Bronchial epithelial cell (primary cell): ENCODE measurements around the gene SETBP1. TPM values are rescaled to one million over a fixed set of nuclear protein-coding genes. Genes with fewer than 3 reads are reported as not detected.

Experiments used
- DNase-seq: peaks from one replicate; pipeline ENCODE4 v3.0.0-alpha.2; 2010; ENCODE audit warnings: low read depth
- FAIRE-seq: peaks from 2 replicates; lab custom pipeline; 2011; peaks lifted over from hg19 to GRCh38; lab: Jason Lieb, UNC
- H3K27me3 ChIP-seq: 2 replicates; pipeline ENCODE4 v1.5.1; 2011; ENCODE audit warnings: low read length; ENCODE audit not compliant: control insufficient read depth, insufficient read depth
- H3K36me3 ChIP-seq: 2 replicates; pipeline ENCODE4 v1.5.1; 2011; ENCODE audit warnings: low read length; ENCODE audit not compliant: control insufficient read depth, insufficient read depth
- H3K4me3 ChIP-seq: 2 replicates; pipeline ENCODE4 v1.5.1; 2011; ENCODE audit warnings: mild to moderate bottlenecking, low read depth, low read length, control low read depth
- total RNA-seq: library from RNA; depleted of rRNA; stranded (reverse); fragments of >200 nt; gene quantifications from 2 replicates; pipeline ENCODE4 v1.2.1, GENCODE V29; 2014
- TF ChIP-seq, protein P1 (sequence below): IDR thresholded peaks from 2 replicates; pipeline ENCODE4 v1.5.1; 2011; ENCODE audit warnings: mild to moderate bottlenecking, moderate library complexity, low read length, control low read depth, inconsistent platforms; ENCODE audit not compliant: insufficient read depth, severe bottlenecking

SETBP1 gene
- total RNA-seq, 1 donor from 2014 or later: 1.8 TPM

DNA sequence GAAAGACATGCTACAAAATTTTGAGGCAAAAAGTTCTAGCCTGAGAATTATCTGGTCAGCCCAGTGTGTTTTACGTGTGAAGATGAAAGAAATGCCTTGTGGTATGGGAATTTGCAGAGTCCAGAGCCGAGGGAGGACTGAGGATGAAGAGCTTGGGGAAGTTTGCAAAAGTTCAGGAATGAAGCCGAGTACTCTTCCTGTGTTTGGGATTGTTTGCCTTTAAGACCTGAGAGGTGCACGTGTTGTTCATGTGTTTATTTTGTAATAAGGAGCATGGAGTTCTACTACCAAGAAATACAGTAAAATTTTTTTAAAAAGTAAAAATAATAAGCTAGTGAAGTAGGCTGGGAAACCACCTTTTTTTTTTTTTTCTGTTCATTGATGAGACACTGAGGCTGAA, 14.8 kb downstream of the SETBP1 start:
- no peaks in the 10 kb centered on the region for H3K27me3 ChIP-seq
- TF ChIP-seq, protein P1, sequence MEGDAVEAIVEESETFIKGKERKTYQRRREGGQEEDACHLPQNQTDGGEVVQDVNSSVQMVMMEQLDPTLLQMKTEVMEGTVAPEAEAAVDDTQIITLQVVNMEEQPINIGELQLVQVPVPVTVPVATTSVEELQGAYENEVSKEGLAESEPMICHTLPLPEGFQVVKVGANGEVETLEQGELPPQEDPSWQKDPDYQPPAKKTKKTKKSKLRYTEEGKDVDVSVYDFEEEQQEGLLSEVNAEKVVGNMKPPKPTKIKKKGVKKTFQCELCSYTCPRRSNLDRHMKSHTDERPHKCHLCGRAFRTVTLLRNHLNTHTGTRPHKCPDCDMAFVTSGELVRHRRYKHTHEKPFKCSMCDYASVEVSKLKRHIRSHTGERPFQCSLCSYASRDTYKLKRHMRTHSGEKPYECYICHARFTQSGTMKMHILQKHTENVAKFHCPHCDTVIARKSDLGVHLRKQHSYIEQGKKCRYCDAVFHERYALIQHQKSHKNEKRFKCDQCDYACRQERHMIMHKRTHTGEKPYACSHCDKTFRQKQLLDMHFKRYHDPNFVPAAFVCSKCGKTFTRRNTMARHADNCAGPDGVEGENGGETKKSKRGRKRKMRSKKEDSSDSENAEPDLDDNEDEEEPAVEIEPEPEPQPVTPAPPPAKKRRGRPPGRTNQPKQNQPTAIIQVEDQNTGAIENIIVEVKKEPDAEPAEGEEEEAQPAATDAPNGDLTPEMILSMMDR: no peak
- no peak for FAIRE-seq
- no peak overlapping the region for H3K4me3 ChIP-seq
- H3K36me3 ChIP-seq: no peaks in the 10 kb centered on the region
- DNase-seq: no peak

DNA sequence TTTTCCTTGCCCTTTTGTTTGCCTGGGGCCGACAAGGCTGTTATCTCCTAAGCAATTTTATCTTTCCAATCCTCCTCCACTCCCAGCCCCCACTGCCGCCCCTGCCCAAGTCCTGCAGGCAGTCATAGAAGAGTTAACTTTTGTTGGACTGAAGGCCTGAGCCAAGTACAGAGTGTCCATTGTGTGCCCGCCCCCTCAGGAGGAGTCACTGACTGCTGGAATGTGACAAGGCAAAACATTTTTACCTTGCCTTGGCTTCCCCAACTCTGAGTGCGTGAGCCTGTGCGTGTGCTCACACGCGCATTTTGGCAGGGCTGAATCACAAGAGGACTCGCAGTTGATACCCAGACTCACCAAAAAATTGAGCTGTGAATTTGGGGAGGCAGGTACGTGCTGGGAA, 16.2 kb downstream of the SETBP1 start:
- FAIRE-seq (no peak), DNase-seq (peak; percentile 77)
- H3K4me3 ChIP-seq: no peak overlapping the region
- H3K36me3 ChIP-seq: no peaks in the 10 kb centered on the region
- TF ChIP-seq, protein P1: no peak
- no peaks in the 10 kb centered on the region for H3K27me3 ChIP-seq

DNA sequence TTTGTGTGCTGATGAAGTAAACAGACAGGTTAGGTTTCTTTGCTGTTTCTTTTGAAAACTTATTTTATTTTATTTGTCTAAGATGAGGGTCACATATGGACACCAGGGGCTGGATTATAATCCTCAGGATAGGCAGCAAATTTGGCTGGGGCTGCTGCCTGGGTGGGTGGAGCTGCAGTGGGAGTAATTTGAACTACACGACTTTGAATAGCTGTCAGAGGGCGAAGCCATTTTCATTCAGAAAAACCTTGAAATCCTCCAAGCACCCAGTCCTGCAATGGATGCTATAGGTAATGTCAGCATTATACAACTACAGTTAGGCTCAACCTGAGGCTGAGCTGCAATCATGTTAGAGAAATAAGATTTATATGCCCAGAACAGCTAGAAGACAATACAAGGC, 16.6 kb downstream of the SETBP1 start:
- DNase-seq: no peak
- H3K4me3 ChIP-seq: no peak overlapping the region
- FAIRE-seq: no peak

DNA sequence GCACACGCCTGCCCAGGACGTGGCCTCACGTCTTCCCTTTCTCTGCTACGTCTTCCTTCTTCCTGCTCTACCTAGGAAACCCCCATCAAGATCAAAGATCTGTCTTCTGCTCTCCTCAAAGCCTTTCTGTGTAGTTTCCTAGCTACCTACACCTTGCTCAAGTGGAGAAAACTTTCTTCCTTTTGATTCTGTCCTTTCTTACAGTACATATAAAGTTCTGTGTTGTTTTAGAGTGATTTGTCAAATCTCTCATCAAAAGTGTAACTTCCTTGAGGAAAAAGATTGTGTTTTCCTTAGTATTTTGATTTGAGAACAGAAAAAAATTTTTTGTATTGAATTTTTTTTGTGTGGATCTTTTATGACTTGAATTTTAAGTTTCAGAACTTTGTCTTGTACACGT, 17.8 kb downstream of the SETBP1 start:
- Histone ChIP-seq H3K36me3 (no peaks in the 10 kb centered on the region), H3K4me3 (no peak overlapping the region), H3K27me3 (no peaks in the 10 kb centered on the region)
- TF ChIP-seq, protein P1: no peak
- no peak for FAIRE-seq
- DNase-seq: no peak

More for the DNA sequence above, 16.6 kb downstream of the SETBP1 start:
- no peaks in the 10 kb centered on the region for H3K36me3 ChIP-seq
- TF ChIP-seq, protein P1: no peak
- H3K27me3 ChIP-seq: no peaks in the 10 kb centered on the region

DNA sequence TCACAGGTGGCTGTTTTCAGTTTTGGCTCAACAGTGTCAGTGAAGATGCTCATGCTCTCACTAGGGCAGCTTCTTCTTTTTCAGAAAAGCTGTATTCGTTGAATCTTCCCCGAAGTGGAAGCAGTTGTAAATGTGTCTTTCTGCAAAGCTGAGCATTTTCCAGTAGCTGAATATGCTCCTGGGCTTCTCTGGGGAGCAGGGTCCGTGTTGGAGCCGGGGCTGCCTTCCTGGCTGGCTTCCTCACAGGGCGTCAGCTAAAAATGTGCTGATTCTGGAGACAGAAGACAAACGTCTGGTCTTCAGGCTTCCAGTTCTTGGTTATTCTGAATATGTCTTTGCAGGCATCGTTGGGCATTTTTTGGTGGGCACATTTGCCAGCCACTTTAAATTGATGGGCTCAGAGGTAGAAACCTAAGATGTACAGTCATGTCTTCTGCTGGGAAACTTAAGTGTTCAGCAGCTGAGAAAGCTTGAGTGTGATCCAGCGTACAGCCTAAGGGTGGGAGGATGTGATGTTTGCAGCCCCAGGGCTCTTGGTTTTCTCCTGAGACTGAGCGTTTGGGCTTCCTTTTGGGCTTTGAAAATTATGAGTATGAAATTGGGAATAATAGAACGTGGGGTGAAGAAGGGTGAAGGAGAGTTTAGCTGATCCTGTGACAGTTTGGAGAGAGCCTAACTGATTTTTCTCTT, 19.0 kb downstream of the SETBP1 start:
- no peak overlapping the region for H3K4me3 ChIP-seq

More for the DNA sequence above, 19.0 kb downstream of the SETBP1 start:
- Histone ChIP-seq H3K36me3 (no peaks in the 10 kb centered on the region), H3K27me3 (no peaks in the 10 kb centered on the region)
- TF ChIP-seq, protein P1: no peak
- DNase-seq (no peak), FAIRE-seq (no peak)
